Measurements from ENCODE around the gene GPR89A.
"Not testable (repeated sequence)": the region's sequence is repeated elsewhere in the genome, so short reads cannot be mapped to it uniquely, and the experiment has no call there.

The GPR89A gene

GRCh38 chr1:145688328-145688727 is 80.5 kb downstream of the GPR89A start:
- no peak for DNase-seq

GRCh38 chr1:145688924-145689323 is 81.1 kb downstream of the GPR89A start:
- no peak for DNase-seq

- no peak for DNase-seq
Observed at GRCh38 chr1:145689922-145690321, 82.1 kb downstream of the GPR89A start.

- DNase-seq, result no peak
Observed at GRCh38 chr1:145690587-145691558, 83.1 kb downstream of the GPR89A start.

- DNase-seq, result no peak
Observed at GRCh38 chr1:145692785-145693443, 85.1 kb downstream of the GPR89A start.

GRCh38 chr1:145695821-145696629 is 88.2 kb downstream of the GPR89A start:
- DNase-seq, result no peak

- DNase-seq, result no peak
Observed at GRCh38 chr1:145696630-145696960, 88.8 kb downstream of the GPR89A start.

GRCh38 chr1:145701306-145701862 is 93.6 kb downstream of the GPR89A start:
- DNase-seq, result no peak

- DNase-seq, result no peak
Observed at GRCh38 chr1:145702052-145702451, 94.3 kb downstream of the GPR89A start.

- DNase-seq, result no peak
Observed at GRCh38 chr1:145702826-145703225, 95.0 kb downstream of the GPR89A start.

- no peak for DNase-seq
Observed at GRCh38 chr1:145705622-145706021, 97.8 kb downstream of the GPR89A start.

- no peak for DNase-seq
Observed at GRCh38 chr1:145706086-145706664, 98.4 kb downstream of the GPR89A start.

GRCh38 chr1:145707183-145707867 is 99.5 kb downstream of the GPR89A start, which contains the start of gene PDZK1:
Gene PDZK1, minus strand, starts transcription at chr1:145707368. Its CDS starts 19,347 bp downstream, at chr1:145688021.
- DNase-seq, result peak; percentile 42

GRCh38 chr1:145708063-145708462 is 100.3 kb downstream of the GPR89A start:
- DNase-seq, result no peak

- DNase-seq, result no peak
Observed at GRCh38 chr1:145710291-145711027, 102.7 kb downstream of the GPR89A start.

GRCh38 chr1:145711213-145711651 is 103.4 kb downstream of the GPR89A start:
- no peak for DNase-seq

- no peak for DNase-seq
Observed at GRCh38 chr1:145714524-145715111, 106.8 kb downstream of the GPR89A start.

- no peak for DNase-seq
Observed at GRCh38 chr1:145716641-145717345, 109.0 kb downstream of the GPR89A start.

GRCh38 chr1:145717833-145718232 is 110.0 kb downstream of the GPR89A start:
- no peak for DNase-seq

GRCh38 chr1:145718465-145718864 is 110.7 kb downstream of the GPR89A start:
- DNase-seq, result not testable (repeated sequence)

Measured in left hindlimb (tissue), 1 donor.